ENCODE data around the gene ITM2A.

Gene ITM2A

GRCh38 chrX:79330022-79330421 is 37.1 kb downstream of the ITM2A start:
- POLR2A ChIA-PET = no interaction called here
- WGBS (ENCODE audit: insufficient coverage) = 56% methylated on average over 1 of the region's 4 CpGs

GRCh38 chrX:79325263-79325958 is 41.7 kb downstream of the ITM2A start:
- Histone ChIP-seq H3K4me3 (ENCODE audit: control insufficient read depth in 1 of 7, extremely low read depth in 1 of 7, insufficient read depth in 4 of 7, low read depth in 2 of 7, low read length in 6 of 7) (no peak overlapping the region), H3K4me1 (ENCODE audit: control extremely low read depth in 1 of 4, control insufficient read depth in 4 of 4, insufficient read depth in 4 of 4, low read length in 3 of 4) (no peaks in the 10 kb centered on the region), H3K36me3 (ENCODE audit: control insufficient read depth in 4 of 4, insufficient read depth in 4 of 4, low read length in 3 of 4) (no peaks in the 10 kb centered on the region), H3K27ac (ENCODE audit: insufficient read depth in 1 of 2, low read depth in 1 of 2, low read length in 2 of 2, poor library complexity in 1 of 2, severe bottlenecking in 2 of 2) (no peak overlapping the region), H3K27me3 (replicated peaks in 2 of 5; ENCODE audit: control insufficient read depth in 4 of 5, insufficient read depth in 5 of 5, low read length in 4 of 5) (peaks cover 0 to 3% (median 0%) of the 10 kb centered on the region in 5 experiments), H3K9me3 (ENCODE audit: control extremely low read depth in 1 of 5, control insufficient read depth in 4 of 5, insufficient read depth in 2 of 5, low read depth in 1 of 5, low read length in 4 of 5) (peaks cover 0 to 4% (median 0%) of the 10 kb centered on the region in 5 experiments)
- no peak for DNase-seq
- POLR2A ChIA-PET = no interaction called here
- CTCF ChIA-PET = no interaction called here
- WGBS (ENCODE audit: insufficient coverage) = 78% methylated on average over 5 of the region's 8 CpGs

More at GRCh38 chrX:79330022-79330421, 37.1 kb downstream of the ITM2A start:
- Histone ChIP-seq H3K27ac (ENCODE audit: insufficient read depth in 1 of 2, low read depth in 1 of 2, low read length in 2 of 2, poor library complexity in 1 of 2, severe bottlenecking in 2 of 2) (no peak overlapping the region), H3K9me3 (ENCODE audit: control extremely low read depth in 1 of 5, control insufficient read depth in 4 of 5, insufficient read depth in 2 of 5, low read depth in 1 of 5, low read length in 4 of 5) (peaks cover 0 to 4% (median 0%) of the 10 kb centered on the region in 5 experiments), H3K36me3 (ENCODE audit: control insufficient read depth in 4 of 4, insufficient read depth in 4 of 4, low read length in 3 of 4) (no peaks in the 10 kb centered on the region), H3K4me3 (ENCODE audit: control insufficient read depth in 1 of 7, extremely low read depth in 1 of 7, insufficient read depth in 4 of 7, low read depth in 2 of 7, low read length in 6 of 7) (no peak overlapping the region), H3K27me3 (replicated peaks in 2 of 5; ENCODE audit: control insufficient read depth in 4 of 5, insufficient read depth in 5 of 5, low read length in 4 of 5) (peaks cover 0 to 1% (median 0%) of the 10 kb centered on the region in 5 experiments), H3K4me1 (ENCODE audit: control extremely low read depth in 1 of 4, control insufficient read depth in 4 of 4, insufficient read depth in 4 of 4, low read length in 3 of 4) (no peaks in the 10 kb centered on the region)
- DNase-seq = no peak
- CTCF ChIA-PET = no interaction called here
